ENCODE measurements around the gene SYNDIG1.

The SYNDIG1 gene

GRCh38 chr20:24679448-24680047, 210.1 kb downstream of the SYNDIG1 start:
- DNase-seq = no peak

GRCh38 chr20:24681634-24682495, 212.4 kb downstream of the SYNDIG1 start:
- no peak for DNase-seq

DNA sequence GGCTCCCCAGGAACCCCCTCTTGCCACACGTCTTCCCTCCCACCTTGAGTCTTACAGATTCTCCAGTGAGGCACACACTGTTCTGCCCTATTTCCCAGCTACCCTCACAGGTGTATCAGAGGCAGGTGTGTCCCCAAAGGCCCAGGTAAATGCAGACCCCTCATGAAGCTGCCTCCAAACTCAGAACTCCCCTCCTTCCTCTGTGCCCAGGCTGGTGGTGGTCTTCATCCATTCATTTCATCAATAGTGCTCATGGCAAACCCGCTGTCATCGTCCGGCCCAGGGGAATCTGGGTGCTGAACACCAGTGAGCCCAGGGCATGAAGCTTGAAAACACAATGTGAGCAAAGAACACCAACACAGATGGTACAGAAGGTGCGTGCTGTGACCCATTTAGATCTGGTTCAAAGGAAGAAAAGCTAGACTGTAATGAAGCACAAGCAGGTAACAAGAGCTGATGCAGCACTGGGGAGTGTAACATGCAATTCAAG, 213.1 kb downstream of the SYNDIG1 start:
- DNase-seq = no peak

DNA sequence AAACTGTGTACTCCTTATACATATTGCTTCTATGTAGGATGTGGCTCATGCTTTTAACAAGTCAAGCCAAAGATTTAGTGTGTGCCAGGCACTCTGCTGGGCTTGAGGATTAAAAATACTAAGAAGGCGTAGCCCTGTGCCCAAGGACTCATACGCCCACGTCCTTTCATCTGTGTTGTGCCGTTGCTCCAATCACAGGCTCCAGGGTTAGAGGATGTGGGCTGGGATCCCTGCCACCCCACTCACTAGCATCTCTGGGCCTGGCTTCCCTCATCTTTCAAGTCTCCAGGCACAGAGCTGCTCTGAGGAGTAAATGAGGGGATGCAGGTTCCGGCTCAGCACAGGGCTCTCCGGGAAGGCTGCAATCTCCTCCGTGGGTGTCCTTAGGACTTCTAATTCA, 214.2 kb downstream of the SYNDIG1 start:
- DNase-seq = no peak

- no peak for DNase-seq
Measured at GRCh38 chr20:24684421-24684871, 215.0 kb downstream of the SYNDIG1 start.

- DNase-seq = no peak
Measured at GRCh38 chr20:24684956-24685691, 215.7 kb downstream of the SYNDIG1 start.

GRCh38 chr20:24685736-24686135, 216.3 kb downstream of the SYNDIG1 start:
- no peak for DNase-seq

DNA sequence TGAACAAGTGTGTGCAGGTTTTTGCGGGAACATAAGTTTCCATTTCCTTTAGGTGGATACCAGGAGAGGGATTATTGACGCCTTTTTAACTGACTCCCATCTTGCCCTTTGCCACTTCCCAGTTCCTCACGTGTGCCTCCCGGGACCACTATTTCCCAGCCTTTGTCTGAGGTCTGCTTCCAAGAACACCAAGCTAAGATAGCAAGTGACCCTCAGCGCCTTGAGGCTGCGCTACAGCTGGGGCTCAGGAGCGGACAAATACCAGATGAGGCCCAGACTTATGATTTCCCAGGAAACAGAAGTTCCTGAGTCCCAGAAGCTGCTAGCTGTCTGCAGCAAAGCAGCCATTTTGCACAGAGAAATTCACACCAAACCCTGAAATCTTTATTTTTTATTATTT, 216.7 kb downstream of the SYNDIG1 start:
- no peak for DNase-seq

DNA sequence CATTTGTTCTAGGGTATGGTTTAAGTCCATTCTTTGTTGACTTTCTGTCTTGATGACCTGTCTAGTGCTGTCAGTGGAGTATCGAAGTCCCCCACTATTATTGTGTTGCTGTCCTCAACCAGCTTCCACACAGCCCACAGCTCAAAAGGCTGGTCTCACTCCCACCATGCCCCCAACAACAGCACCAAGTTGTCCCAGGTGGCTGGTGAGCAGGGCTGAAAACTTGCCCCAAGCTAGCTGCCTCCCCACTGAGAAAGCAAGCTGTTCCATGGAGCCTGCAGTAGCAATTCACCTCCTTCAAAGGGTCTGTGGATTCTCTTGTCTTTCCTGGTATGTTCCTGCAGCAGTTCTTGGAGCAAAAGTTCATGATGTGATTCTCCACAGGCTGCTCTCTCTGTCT, 221.0 kb downstream of the SYNDIG1 start:
- no peak for DNase-seq

- DNase-seq = no peak
Measured at GRCh38 chr20:24691901-24692351, 222.5 kb downstream of the SYNDIG1 start.

DNA sequence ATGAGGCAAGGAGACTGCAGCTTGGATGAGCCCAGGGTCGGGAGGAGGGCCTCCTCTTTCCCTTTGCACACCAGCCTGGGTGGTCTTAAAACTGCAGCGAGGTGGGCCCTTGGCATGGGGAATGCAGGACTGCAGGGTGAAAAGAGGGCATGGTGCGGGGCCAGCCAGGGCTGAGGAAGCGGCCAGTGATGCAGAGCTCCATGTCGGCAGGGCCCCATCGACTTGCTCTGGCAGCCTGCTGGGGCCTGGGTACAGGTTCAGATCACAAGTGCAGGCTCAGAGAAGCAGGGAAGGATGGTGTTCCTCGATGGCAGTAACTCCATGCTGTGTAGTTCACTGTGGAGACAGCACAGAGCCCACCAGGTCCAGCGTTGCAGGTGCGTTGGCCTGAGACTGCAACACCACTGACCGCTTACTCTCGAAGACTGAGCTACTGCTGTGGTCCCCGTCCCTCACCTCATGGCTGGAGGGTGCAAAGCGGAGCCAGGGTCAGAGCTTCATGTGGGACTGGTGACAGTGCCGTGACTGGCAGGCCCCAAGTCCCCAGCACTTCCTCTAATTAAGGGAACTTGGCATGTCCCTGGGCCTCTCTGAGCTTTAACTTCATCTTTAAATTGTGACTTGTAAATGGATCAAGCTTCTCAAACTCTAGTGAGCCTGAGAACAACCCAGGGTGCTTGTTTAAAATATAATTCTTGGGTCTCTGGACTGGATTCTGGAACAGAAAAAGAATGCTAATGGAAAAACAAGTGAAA, 223.2 kb downstream of the SYNDIG1 start:
- no peak for DNase-seq

DNA sequence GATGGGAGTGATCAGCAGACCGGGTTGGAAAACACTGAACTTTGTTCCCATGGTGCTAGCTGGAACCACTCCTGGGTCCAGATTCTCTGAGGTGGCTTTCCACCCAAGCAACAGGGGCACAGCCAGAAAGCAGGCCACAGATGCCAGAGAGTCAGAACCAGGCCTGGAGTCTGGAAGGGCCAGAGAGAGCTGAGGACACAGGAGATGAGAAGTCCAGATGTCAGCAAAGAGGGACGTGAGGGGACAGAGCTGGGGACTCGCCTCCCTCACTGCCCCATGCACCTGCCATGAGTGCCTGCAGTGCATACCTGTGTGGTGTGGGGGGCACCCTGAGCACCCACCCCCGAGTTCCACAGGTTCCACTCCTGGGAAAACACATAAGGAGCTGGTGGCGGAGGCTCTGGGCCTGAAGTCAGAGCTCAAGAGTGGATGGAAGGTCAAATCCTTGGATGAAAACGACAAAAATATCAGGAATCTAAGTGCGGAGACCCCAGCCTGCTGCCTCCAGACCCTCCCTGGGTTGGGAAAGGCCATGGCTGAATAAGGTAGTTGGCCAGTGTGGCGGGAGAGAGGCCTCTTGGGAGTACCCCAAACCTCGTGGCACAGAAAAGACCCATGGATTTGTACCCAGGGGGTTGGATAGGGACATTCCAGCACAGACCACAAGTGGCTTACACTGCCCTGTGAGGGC, 224.2 kb downstream of the SYNDIG1 start:
- no peak for DNase-seq

- DNase-seq = no peak
Measured at GRCh38 chr20:24694157-24694726, 224.8 kb downstream of the SYNDIG1 start.

DNA sequence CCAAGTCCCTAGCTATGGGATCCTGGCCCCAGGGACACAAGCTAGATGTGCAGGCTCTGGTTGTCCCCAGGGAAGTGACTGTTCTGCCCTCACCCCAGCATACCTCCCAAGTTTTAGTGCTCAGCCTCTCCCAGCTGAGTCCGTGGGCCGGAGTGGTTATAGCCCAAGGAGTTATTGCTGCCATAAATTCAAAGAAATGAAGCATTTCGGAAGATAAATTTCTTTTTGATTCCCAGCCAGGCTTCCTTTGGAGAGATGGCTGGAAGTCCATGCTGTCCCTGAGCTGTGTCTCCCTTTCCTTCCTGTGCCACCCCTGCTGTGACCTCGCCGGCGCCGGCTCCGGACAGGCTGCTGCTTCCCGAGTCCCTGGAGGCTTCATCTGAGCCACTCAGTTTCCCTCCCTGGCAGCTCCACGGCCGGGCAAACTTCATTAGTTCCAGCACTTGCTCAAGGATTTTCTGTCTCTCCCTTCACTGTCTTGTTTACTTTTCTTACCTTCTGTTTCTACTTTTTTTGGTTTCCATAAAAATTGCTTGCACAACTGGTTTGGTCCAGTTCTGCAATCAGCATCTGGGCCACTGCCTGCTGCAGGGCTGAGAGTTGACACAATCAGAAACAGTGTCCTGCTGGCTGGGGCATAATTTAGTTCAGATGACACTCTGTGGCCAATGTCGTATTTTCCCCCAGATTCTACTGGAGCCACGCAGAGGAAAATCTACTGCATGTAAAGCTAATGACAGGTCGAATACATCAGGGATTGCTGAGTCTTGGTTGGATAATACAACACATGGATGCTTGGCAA, 225.5 kb downstream of the SYNDIG1 start:
- DNase-seq = no peak

DNA sequence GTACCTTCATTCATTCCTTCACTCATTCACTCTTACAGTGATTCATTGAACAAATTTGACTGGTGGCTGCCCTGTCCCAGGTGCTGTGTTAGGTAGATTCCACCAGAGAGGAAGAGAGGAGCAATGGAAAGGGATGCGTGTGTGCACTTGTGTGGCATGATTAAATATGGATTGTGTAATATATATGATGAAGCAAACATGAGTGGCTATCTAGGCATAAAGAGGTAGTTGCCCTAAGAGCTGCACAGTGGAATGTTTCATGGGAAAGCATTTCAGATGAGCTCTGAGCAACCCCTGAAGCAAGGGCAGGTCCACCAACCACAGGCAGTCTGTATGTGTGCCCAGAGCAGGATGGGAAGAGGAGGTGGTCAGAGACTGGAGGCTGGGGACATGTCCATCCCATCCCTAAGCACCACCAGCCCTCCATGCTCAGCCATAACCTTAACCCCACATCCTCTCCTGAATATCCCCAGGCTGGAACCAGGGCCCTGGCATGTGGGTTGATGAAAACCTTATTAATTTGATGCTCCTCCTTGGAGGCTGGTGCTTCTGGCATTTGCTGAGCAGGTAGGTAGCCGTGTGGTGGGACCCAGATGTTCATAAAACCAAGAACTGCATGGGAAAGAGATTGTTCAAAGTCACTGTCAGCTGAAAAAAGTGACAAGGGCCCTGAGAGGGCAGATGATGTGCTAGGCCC, 226.2 kb downstream of the SYNDIG1 start:
- DNase-seq = no peak

GRCh38 chr20:24696396-24696795, 227.0 kb downstream of the SYNDIG1 start:
- no peak for DNase-seq

GRCh38 chr20:24697411-24697810, 228.0 kb downstream of the SYNDIG1 start:
- no peak for DNase-seq

DNA sequence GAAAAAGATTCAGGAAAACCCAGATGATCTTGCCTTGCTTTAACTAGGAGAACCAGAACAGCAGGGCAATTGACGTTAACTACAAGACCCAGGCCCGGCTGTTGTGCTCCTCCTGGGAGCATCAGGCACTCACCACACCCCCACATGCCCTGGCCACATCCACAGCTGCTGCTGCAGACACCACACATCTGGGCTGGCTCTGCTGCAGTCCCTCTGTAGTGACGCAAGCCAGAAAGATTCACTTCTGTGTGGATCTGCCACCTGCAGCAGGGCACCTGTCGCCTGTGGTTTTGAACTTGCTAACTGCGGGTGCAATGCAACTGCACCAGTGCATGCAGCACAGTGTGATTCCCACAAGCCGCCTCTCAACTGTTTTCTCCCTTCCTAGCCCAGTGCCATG, 228.8 kb downstream of the SYNDIG1 start:
- DNase-seq = no peak

DNA sequence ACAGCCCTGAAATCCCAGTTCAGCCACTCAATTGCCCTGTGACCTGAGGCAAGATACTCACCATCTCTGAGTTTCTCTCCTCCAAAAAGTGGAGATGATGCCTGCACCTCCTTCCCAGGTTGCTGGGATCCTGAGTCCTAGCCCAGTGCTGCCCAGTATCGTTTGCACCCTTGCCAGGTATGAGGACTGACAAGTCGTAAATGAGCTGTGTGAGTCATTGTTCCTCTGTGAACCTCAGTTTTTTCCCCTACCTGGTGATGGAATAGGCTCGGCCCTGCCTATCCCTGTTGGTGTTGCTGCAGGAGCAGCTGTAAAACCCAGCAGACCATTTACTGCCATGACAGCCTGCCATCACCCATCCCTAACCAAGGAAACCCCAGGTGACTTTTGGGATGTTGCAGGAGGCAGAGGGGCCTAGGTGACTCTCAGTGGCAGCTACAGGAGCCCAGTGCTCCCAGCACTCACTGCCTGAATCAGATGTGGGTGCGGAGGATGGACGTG, 229.3 kb downstream of the SYNDIG1 start:
- DNase-seq = no peak
